Liver (tissue), 3 donors: ENCODE measurements around the gene DEPDC4.

ENCODE experiments used
- ATF3 ChIP-seq: IDR thresholded peaks from 2 replicates; pipeline ENCODE4 v1.6.1; 2016; ENCODE audit warnings: antibody characterized with exemption
- CTCF ChIP-seq: fragments of 150-350 bp; IDR thresholded peaks from 2 replicates; pipeline ENCODE4 v1.5.1; 2017; ENCODE audit warnings: improper control_type of control experiment, low read depth, low read length; ENCODE audit not compliant: missing input control
- EGR1 ChIP-seq, 2 donors: IDR thresholded peaks; 2 replicates each; pipeline ENCODE4 v1.6.1; 2016 to 2018; ENCODE audit warnings: antibody characterized with exemption in 2 of 2, low read depth in 2 of 2
- HNF4A ChIP-seq, 2 donors: conservative IDR thresholded peaks; 2 replicates each; pipeline ENCODE4 v1.6.1; 2016; ENCODE audit warnings: antibody characterized with exemption in 2 of 2, mild to moderate bottlenecking in 2 of 2
- MAX ChIP-seq: IDR thresholded peaks from 2 replicates; pipeline ENCODE4 v1.6.1; 2016; ENCODE audit warnings: antibody characterized with exemption
- RAD21 ChIP-seq, 2 donors: IDR thresholded peaks; 2 replicates each; pipeline ENCODE4 v1.6.1; 2016; ENCODE audit warnings: antibody characterized with exemption in 2 of 2, mild to moderate bottlenecking in 2 of 2
- REST ChIP-seq: IDR thresholded peaks from 2 replicates; pipeline ENCODE4 v1.6.1; 2016; ENCODE audit warnings: antibody characterized with exemption, mild to moderate bottlenecking
- TAF1 ChIP-seq: conservative IDR thresholded peaks from 2 replicates; pipeline ENCODE4 v1.6.1; 2016; ENCODE audit warnings: antibody characterized with exemption, mild to moderate bottlenecking
- ZBTB33 ChIP-seq: IDR thresholded peaks from 2 replicates; pipeline ENCODE4 v1.6.1; 2016; ENCODE audit warnings: antibody characterized with exemption
- donor health status: healthy.
- donor health status: healthy.

- no peak for TF ChIP-seq CTCF
- TF ChIP-seq HNF4A (conservative IDR thresholded peaks at IDR 0.05) = no peak
- TF ChIP-seq RAD21 (IDR thresholded peaks at IDR 0.05) = no peak
- TF ChIP-seq TAF1 = no peak
- no peak for TF ChIP-seq MAX
- no peak for TF ChIP-seq REST
- no peak for TF ChIP-seq ATF3
- TF ChIP-seq EGR1 (IDR thresholded peaks at IDR 0.05; ENCODE audit: low read depth in 2 of 2) = no peak
- TF ChIP-seq ZBTB33 = no peak
Observed at GRCh38 chr12:100302081-100302480, 35.2 kb upstream of the DEPDC4 start.
